ENCODE results near the gene CBLB.

The CBLB gene

DNA sequence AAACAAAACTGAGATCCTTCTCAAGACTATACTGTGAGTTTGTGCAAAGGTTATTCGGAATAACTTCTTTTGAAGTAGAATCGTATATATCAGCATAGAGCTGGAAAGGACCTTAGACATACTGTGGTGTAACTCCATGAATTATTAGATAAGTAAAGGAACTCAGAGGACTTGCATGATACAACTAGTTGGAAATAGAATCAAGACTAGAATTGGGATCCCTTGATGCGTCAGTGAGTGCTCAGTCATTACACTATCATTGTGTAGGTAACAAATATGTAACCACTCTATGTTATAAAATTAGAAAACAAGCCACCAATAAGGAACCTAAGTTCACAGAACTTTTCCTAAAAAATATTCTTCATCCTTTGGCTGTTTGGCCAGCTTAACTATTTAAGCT, 61.1 kb downstream of the CBLB start:
- no peak for DNase-seq
- Histone ChIP-seq H4K20me1 (ENCODE audit: insufficient read depth, low read length) (0 out of 2 replicates have a peak, but pooled peaks cover 3% of the 10 kb centered on the region), H3K4me2 (ENCODE audit: insufficient read depth, low read length) (no peak overlapping the region)

DNA sequence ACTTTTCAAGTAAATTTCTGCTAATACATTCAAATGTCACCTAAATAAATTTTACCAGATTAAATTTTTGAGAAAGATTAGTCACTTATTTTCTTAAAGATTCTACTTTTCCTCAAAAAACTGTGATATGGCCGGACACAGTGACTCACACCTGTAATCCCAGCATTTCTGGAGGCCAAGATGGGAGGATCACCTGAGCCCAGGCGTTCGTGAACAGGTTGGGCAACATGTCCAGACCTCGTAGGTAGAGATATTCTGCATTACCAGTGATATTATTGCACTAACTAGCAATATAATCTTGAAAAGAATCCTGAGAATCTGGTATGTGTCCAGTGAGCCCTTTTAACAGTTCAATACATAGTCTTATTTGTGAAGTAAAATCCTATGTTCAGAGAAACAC, 61.7 kb downstream of the CBLB start:
- ATAC-seq (ENCODE audit: insufficient read depth, low read depth) (no peak), DNase-seq (no peak)
- H3K36me3 ChIP-seq (ENCODE audit: insufficient read depth, low read length) = no peaks in the 10 kb centered on the region
- TF ChIP-seq, protein P1, sequence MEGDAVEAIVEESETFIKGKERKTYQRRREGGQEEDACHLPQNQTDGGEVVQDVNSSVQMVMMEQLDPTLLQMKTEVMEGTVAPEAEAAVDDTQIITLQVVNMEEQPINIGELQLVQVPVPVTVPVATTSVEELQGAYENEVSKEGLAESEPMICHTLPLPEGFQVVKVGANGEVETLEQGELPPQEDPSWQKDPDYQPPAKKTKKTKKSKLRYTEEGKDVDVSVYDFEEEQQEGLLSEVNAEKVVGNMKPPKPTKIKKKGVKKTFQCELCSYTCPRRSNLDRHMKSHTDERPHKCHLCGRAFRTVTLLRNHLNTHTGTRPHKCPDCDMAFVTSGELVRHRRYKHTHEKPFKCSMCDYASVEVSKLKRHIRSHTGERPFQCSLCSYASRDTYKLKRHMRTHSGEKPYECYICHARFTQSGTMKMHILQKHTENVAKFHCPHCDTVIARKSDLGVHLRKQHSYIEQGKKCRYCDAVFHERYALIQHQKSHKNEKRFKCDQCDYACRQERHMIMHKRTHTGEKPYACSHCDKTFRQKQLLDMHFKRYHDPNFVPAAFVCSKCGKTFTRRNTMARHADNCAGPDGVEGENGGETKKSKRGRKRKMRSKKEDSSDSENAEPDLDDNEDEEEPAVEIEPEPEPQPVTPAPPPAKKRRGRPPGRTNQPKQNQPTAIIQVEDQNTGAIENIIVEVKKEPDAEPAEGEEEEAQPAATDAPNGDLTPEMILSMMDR (IDR thresholded peaks at IDR 0.05; ENCODE audit: borderline replicate concordance, extremely low read depth, low read length, poor library complexity, severe bottlenecking) = no peak
- TF ChIP-seq EZH2 (IDR thresholded peaks at IDR 0.05; ENCODE audit: borderline replicate concordance, low read depth, low read length, severe bottlenecking) = no peak
- H3K9me3 ChIP-seq (ENCODE audit: insufficient read depth, low read length, severe bottlenecking) = no peaks in the 10 kb centered on the region
- 0 out of 2 replicates have a peak, but pooled peaks cover 3% of the 10 kb centered on the region for H4K20me1 ChIP-seq (ENCODE audit: insufficient read depth, low read length)
- no peak overlapping the region for H3K9ac ChIP-seq (ENCODE audit: low read depth, low read length)
- H3K4me1 ChIP-seq (ENCODE audit: insufficient read depth, low read length) = peaks cover 15% of the 10 kb centered on the region
- H3K27ac ChIP-seq (ENCODE audit: low read length) = no peak overlapping the region
- no peaks in the 10 kb centered on the region for H3K79me2 ChIP-seq (ENCODE audit: insufficient read depth, low read length)
- H3K4me3 ChIP-seq (ENCODE audit: low read depth in 1 of 2, low read length in 2 of 2) = no peak overlapping the region
- H3K4me2 ChIP-seq (ENCODE audit: insufficient read depth, low read length) = no peak overlapping the region
- H3K27me3 ChIP-seq (ENCODE audit: insufficient read depth, low read length, poor library complexity) = no peaks in the 10 kb centered on the region
- H2AFZ ChIP-seq (ENCODE audit: low read depth, low read length) = no peak overlapping the region

More for the DNA sequence above, 61.1 kb downstream of the CBLB start:
- no peak for ATAC-seq (ENCODE audit: insufficient read depth, low read depth)
- Histone ChIP-seq H3K27ac (ENCODE audit: low read length) (no peak overlapping the region), H2AFZ (ENCODE audit: low read depth, low read length) (no peak overlapping the region), H3K36me3 (ENCODE audit: insufficient read depth, low read length) (no peaks in the 10 kb centered on the region), H3K9me3 (ENCODE audit: insufficient read depth, low read length, severe bottlenecking) (no peaks in the 10 kb centered on the region), H3K27me3 (ENCODE audit: insufficient read depth, low read length, poor library complexity) (no peaks in the 10 kb centered on the region), H3K4me3 (ENCODE audit: low read depth in 1 of 2, low read length in 2 of 2) (no peak overlapping the region), H3K79me2 (ENCODE audit: insufficient read depth, low read length) (no peaks in the 10 kb centered on the region), H3K9ac (ENCODE audit: low read depth, low read length) (no peak overlapping the region), H3K4me1 (ENCODE audit: insufficient read depth, low read length) (peaks cover 15% of the 10 kb centered on the region)
- TF ChIP-seq, protein P1 (IDR thresholded peaks at IDR 0.05; ENCODE audit: borderline replicate concordance, extremely low read depth, low read length, poor library complexity, severe bottlenecking) = no peak
- TF ChIP-seq EZH2 (IDR thresholded peaks at IDR 0.05; ENCODE audit: borderline replicate concordance, low read depth, low read length, severe bottlenecking) = no peak

DNA sequence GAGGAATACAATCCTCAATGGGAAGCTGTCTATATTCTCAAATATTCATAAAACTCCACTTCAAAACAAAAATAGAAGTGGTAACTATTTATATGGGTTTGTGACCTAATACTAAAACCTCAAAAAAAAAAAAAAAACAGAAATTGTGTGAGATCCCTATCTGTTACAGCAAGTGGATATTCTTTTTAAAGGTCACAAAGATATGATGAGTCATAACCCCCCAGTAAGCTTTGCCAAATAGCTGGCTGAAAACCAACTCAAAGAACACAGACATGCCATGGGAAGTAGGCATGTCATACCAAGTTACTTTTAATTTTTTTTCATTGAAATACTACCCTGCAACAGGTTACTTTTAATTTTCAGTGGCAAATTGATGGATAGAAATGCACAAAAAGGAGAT, 62.5 kb downstream of the CBLB start:
- Histone ChIP-seq H3K4me1 (ENCODE audit: insufficient read depth, low read length) (peaks cover 15% of the 10 kb centered on the region), H3K4me3 (ENCODE audit: low read depth in 1 of 2, low read length in 2 of 2) (no peak overlapping the region), H4K20me1 (ENCODE audit: insufficient read depth, low read length) (0 out of 2 replicates have a peak, but pooled peaks cover 3% of the 10 kb centered on the region), H3K27ac (ENCODE audit: low read length) (no peak overlapping the region), H3K79me2 (ENCODE audit: insufficient read depth, low read length) (no peaks in the 10 kb centered on the region), H2AFZ (ENCODE audit: low read depth, low read length) (no peak overlapping the region), H3K4me2 (ENCODE audit: insufficient read depth, low read length) (no peak overlapping the region), H3K27me3 (ENCODE audit: insufficient read depth, low read length, poor library complexity) (no peaks in the 10 kb centered on the region), H3K36me3 (ENCODE audit: insufficient read depth, low read length) (no peaks in the 10 kb centered on the region), H3K9ac (ENCODE audit: low read depth, low read length) (no peak overlapping the region), H3K9me3 (ENCODE audit: insufficient read depth, low read length, severe bottlenecking) (no peaks in the 10 kb centered on the region)
- DNase-seq (peak; percentile 31), ATAC-seq (ENCODE audit: insufficient read depth, low read depth) (peak; percentile 96)
- TF ChIP-seq EZH2 (IDR thresholded peaks at IDR 0.05; ENCODE audit: borderline replicate concordance, low read depth, low read length, severe bottlenecking) = no peak

DNA sequence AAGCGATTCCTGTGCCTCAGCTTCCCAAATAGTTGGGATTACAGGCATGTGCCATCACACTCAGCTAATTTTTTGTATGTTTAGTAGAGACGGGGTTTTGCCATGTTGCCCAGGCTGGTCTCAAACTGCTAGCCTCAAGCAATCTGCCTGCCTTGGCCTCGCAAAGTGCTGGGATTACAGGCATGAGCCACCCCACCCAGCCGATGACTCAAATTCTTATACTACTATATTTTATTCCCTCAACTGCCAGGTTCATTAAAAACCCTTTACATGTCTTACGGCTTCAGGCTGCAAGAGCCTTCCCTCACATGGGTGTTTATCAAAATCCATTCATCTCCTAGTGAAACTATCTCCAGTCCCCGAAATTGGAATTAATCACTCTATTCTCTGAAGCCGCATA, 63.4 kb downstream of the CBLB start:
- Histone ChIP-seq H3K27me3 (ENCODE audit: insufficient read depth, low read length, poor library complexity) (no peaks in the 10 kb centered on the region), H3K4me2 (ENCODE audit: insufficient read depth, low read length) (no peak overlapping the region), H3K4me3 (ENCODE audit: low read depth in 1 of 2, low read length in 2 of 2) (no peak overlapping the region), H4K20me1 (ENCODE audit: insufficient read depth, low read length) (peaks cover 3% of the 10 kb centered on the region; the same call in 1 of the 2 replicates), H3K9me3 (ENCODE audit: insufficient read depth, low read length, severe bottlenecking) (no peaks in the 10 kb centered on the region), H2AFZ (ENCODE audit: low read depth, low read length) (no peak overlapping the region), H3K27ac (ENCODE audit: low read length) (no peak overlapping the region), H3K79me2 (ENCODE audit: insufficient read depth, low read length) (no peaks in the 10 kb centered on the region), H3K36me3 (ENCODE audit: insufficient read depth, low read length) (no peaks in the 10 kb centered on the region), H3K4me1 (ENCODE audit: insufficient read depth, low read length) (peaks cover 15% of the 10 kb centered on the region), H3K9ac (ENCODE audit: low read depth, low read length) (no peak overlapping the region)
- TF ChIP-seq, protein P1 (IDR thresholded peaks at IDR 0.05; ENCODE audit: borderline replicate concordance, extremely low read depth, low read length, poor library complexity, severe bottlenecking) = no peak
- TF ChIP-seq EZH2 (IDR thresholded peaks at IDR 0.05; ENCODE audit: borderline replicate concordance, low read depth, low read length, severe bottlenecking) = no peak
- DNase-seq (no peak), ATAC-seq (ENCODE audit: insufficient read depth, low read depth) (no peak)
